Panc1 (cell line): ENCODE results near the gene TMEM175. TPM values are rescaled to one million over a fixed set of nuclear protein-coding genes. Genes with fewer than 3 reads are reported as not detected.

ENCODE experiments used
- ATAC-seq: fragments of 200-7000 bp; cut with Tn5 transposase; 2 replicates; pipeline ENCODE4 v1.9.1; 2020; ENCODE audit warnings: mild to moderate bottlenecking, moderate library complexity
- BruUV-seq: library from RNA; stranded (reverse); fragments of 400-500 nt; replicated peaks from 2 replicates; lab custom pipeline; 2021; lab: Mats Ljungman, UMichigan
- CTCF ChIA-PET: fragments of 300-600 bp; sonication (Branson Sonifier 250); formaldehyde crosslinking; loops from one replicate; lab custom pipeline; 2022; ENCODE audit warnings: antibody characterized with exemption; lab: Charles Lee
- POLR2A ChIA-PET: fragments of 300-600 bp; sonication (Branson Sonifier 250); formaldehyde crosslinking; loops from one replicate; lab custom pipeline; 2022; ENCODE audit warnings: antibody characterized with exemption; lab: Charles Lee
- DNase-seq: peaks from one replicate; pipeline ENCODE4 v3.0.0-alpha.2; 2010; ENCODE audit warnings: low read depth, low spot score
- H3K27ac ChIP-seq: 2 replicates; pipeline ENCODE4 v1.5.1; 2011; ENCODE audit warnings: mild to moderate bottlenecking, low read length, inconsistent platforms
- H3K27me3 ChIP-seq: fragments of 200-500 bp; sonication (Bioruptor generic); 2 replicates; pipeline ENCODE4 v1.6.0; 2014; ENCODE audit warnings: low read length, inconsistent platforms; ENCODE audit not compliant: control insufficient read depth, insufficient read depth
- H3K36me3 ChIP-seq: fragments of 200-500 bp; sonication (Bioruptor generic); 2 replicates; pipeline ENCODE4 v1.5.1; 2014; ENCODE audit warnings: inconsistent platforms, mild to moderate bottlenecking, low read length, moderate library complexity; ENCODE audit not compliant: control insufficient read depth, insufficient read depth
- H3K4me1 ChIP-seq: 2 replicates; pipeline ENCODE4 v1.5.1; 2011; ENCODE audit warnings: inconsistent platforms, mild to moderate bottlenecking, low read length, moderate library complexity; ENCODE audit not compliant: control insufficient read depth, insufficient read depth
- H3K4me3 ChIP-seq, 2 experiments: 2 replicates each; pipeline ENCODE4 v1.5.1; 2011 to 2012; ENCODE audit warnings: low read depth in 2 of 2, low read length in 2 of 2, mild to moderate bottlenecking in 2 of 2, inconsistent platforms in 1 of 2, moderate library complexity in 1 of 2
- H3K9me3 ChIP-seq: fragments of 200-500 bp; sonication (Bioruptor generic); 2 replicates; pipeline ENCODE4 v1.5.1; 2014; ENCODE audit warnings: low read depth, mild to moderate bottlenecking, inconsistent platforms, low read length, moderate library complexity; ENCODE audit not compliant: control insufficient read depth, insufficient read depth
- POLR2AphosphoS5 ChIP-seq: IDR thresholded peaks from 2 replicates; pipeline ENCODE4 v1.6.1; 2012; ENCODE audit warnings: mild to moderate bottlenecking, low read depth, low read length, moderate library complexity
- REST ChIP-seq, 2 experiments: IDR thresholded peaks; 2 replicates each; pipeline ENCODE4 v1.6.1; 2011 to 2012; ENCODE audit warnings: low read depth in 2 of 2, control low read depth in 1 of 2, low read length in 1 of 2, mild to moderate bottlenecking in 1 of 2, moderate library complexity in 1 of 2; ENCODE audit not compliant: insufficient read depth in 1 of 2
- SIN3A ChIP-seq: IDR thresholded peaks from 2 replicates; pipeline ENCODE4 v1.6.1; 2012; ENCODE audit warnings: low read depth, mild to moderate bottlenecking, low read length, moderate library complexity, borderline replicate concordance; ENCODE audit not compliant: insufficient read depth
- TCF7L2 ChIP-seq: IDR thresholded peaks from 2 replicates; pipeline ENCODE4 v1.6.1; 2011; ENCODE audit warnings: mild to moderate bottlenecking, low read depth, low read length, inconsistent platforms
- in situ Hi-C: cut with HindIII; loops from 2 replicates; pipeline ENCODE4 v1.10.0; 2016; ENCODE audit warnings: low sequenced_read_pairs, low pct_unique_long_range_greater_than_20kb
- intact Hi-C: fragments of 100-400 bp; cut with micrococcal nuclease; formaldehyde crosslinking; loops from one replicate; pipeline ENCODE4 v1.10.0; 2022; ENCODE audit not compliant: unreplicated experiment
- total RNA-seq: library from RNA; stranded (reverse); gene quantifications from one replicate; pipeline ENCODE4 v1.2.1, GENCODE V29; 2021; ENCODE audit not compliant: unreplicated experiment
- TF ChIP-seq, protein P1 (sequence below): fragments of 450-650 bp; IDR thresholded peaks from 2 replicates; pipeline ENCODE4 v1.5.1; 2017; ENCODE audit warnings: mild to moderate bottlenecking

Gene TMEM175
- total RNA-seq, 1 experiment from 2014 or later: 21.8 TPM

DNA sequence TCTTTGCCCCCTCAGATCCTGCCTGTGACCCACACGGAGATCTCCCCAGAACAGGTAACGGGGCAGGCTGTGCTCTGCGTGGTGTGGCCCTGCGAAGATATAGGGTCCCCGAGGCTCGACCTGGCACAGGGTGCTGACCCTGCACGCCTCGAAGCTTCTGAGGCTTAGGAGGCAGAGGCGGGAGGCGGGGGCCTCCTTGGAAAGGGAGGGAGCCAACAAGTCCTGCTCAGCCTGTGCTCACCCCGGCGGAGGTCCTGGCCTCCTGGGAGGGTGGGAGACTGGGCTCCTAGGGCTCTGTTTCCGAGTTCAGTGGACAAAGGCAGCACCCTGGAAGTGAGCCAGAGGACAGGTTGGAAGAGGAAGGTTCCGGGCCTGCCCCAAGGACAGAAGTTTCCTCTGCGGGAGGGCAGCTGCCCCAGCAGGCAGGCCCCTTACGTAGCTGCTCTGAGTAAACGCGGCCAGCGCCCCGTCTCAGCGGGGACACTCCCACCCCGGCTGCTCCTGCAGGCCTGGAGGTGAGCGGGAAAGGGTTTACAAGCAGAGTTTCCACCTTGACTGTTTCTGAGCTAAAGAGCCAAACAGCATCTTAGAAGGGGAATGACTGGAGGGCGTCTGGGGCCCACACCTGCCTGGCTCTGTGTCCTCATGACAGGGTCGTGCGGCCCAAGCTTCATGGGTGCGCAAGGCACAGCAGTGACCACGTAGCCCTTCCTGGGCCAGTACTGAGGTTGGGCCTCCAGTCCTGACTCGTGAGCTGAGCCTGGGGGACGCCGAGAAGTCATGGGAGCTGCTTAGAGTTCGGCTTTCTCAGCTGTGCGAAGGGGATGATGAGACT is 16.1 kb downstream of the TMEM175 start:
- ATAC-seq (no peak), DNase-seq (no peak)
- BruUV-seq: no TSS peak
- Histone ChIP-seq H3K4me1 (no peaks in the 10 kb centered on the region), H3K27ac (no peak overlapping the region), H3K36me3 (no peaks in the 10 kb centered on the region), H3K9me3 (no peaks in the 10 kb centered on the region), H3K4me3 (no peak overlapping the region), H3K27me3 (no peaks in the 10 kb centered on the region)
- POLR2A ChIA-PET: no interaction called here
- CTCF ChIA-PET: interaction anchor here (0.7 kb wide), 1 partner anchor 183 kb away, joined by 3 read pairs; no protein-coding TSS in a partner anchor
- intact Hi-C loops: no loop called here
- in situ Hi-C loops: no loop called here
- TF ChIP-seq SIN3A: no peak
- TF ChIP-seq, protein P1, sequence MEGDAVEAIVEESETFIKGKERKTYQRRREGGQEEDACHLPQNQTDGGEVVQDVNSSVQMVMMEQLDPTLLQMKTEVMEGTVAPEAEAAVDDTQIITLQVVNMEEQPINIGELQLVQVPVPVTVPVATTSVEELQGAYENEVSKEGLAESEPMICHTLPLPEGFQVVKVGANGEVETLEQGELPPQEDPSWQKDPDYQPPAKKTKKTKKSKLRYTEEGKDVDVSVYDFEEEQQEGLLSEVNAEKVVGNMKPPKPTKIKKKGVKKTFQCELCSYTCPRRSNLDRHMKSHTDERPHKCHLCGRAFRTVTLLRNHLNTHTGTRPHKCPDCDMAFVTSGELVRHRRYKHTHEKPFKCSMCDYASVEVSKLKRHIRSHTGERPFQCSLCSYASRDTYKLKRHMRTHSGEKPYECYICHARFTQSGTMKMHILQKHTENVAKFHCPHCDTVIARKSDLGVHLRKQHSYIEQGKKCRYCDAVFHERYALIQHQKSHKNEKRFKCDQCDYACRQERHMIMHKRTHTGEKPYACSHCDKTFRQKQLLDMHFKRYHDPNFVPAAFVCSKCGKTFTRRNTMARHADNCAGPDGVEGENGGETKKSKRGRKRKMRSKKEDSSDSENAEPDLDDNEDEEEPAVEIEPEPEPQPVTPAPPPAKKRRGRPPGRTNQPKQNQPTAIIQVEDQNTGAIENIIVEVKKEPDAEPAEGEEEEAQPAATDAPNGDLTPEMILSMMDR: no peak
- TF ChIP-seq TCF7L2: no peak
- TF ChIP-seq REST (IDR thresholded peaks at IDR 0.05; ENCODE audit: insufficient read depth in 1 of 2, low read depth in 2 of 2, low read length in 1 of 2): no peak
- TF ChIP-seq POLR2AphosphoS5: no peak

- CTCF ChIA-PET: interaction anchor here (0.7 kb wide), 1 partner anchor 183 kb away, joined by 3 read pairs; no protein-coding TSS in a partner anchor
- no peak for TF ChIP-seq REST (IDR thresholded peaks at IDR 0.05; ENCODE audit: insufficient read depth in 1 of 2, low read depth in 2 of 2, low read length in 1 of 2)
- TF ChIP-seq, protein P1: no peak
- no peak for TF ChIP-seq TCF7L2
- Histone ChIP-seq H3K36me3 (no peaks in the 10 kb centered on the region), H3K9me3 (no peaks in the 10 kb centered on the region), H3K27me3 (no peaks in the 10 kb centered on the region), H3K4me3 (no peak overlapping the region), H3K4me1 (no peaks in the 10 kb centered on the region), H3K27ac (no peak overlapping the region)
- no peak for ATAC-seq
- DNase-seq: no peak
- intact Hi-C loops: no loop called here
- POLR2A ChIA-PET: no interaction called here
- in situ Hi-C loops: no loop called here
- no TSS peak for BruUV-seq
These were observed 16.7 kb downstream of the TMEM175 start for GRCh38 chr4:948936-949300.
